HG02938 (cell line): ENCODE results near the gene KCNAB1.
"Not testable (repeated sequence)": the region's sequence is repeated elsewhere in the genome, so short reads cannot be mapped to it uniquely, and the experiment has no call there.

Experiments
- ATAC-seq: cut with Tn5 transposase; IDR thresholded peaks from one replicate; pipeline ENCODE4 v1.9.1; 2021; ENCODE audit warnings: mild to moderate bottlenecking, moderate library complexity; ENCODE audit not compliant: unreplicated experiment

The KCNAB1 gene

GRCh38 chr3:156120528-156121251 is at the start of gene KCNAB1:
TSS of gene KCNAB1 (plus strand) at chr3:156120578.
- ATAC-seq, result no peak

- no peak for ATAC-seq
Measured at GRCh38 chr3:156071031-156071430, 49.3 kb upstream of the KCNAB1 start.

DNA sequence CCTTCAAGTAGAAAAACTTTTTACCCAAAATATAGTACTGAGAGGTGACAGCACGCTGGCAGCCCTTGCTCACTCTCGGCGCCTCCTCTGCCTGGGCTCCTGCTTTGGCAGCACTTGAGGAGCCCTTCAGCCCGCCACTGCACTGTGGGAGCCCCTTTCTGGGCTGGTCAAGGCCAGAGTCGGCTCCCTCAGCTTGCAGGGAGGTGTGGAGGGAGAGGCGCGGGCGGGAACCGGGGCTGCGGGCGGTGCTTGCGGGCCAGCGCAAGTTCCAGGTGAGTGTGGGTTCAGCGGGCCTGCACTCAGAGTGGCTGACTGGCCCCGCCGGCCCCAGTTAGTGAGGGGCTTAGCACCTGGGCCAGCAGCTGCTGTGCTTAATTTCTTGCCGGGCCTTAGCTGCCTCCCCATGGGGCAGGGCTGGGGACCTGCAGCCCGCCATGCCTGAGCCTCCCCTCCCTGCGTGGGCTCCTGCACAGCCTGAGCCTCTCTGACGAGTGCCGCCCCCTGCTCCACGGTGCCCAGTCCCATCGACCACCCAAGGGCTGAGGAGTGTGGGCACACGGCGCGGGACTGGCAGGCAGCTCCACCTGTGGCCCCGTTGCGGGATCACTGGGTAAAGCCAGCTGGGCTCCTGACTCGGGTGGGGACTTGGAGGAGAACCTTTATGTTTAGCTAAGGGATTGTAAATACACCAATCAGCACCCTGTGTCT is 47.3 kb upstream of the KCNAB1 start:
- not testable (repeated sequence) for ATAC-seq

- no peak for ATAC-seq
Measured at GRCh38 chr3:156090126-156090525, 30.3 kb upstream of the KCNAB1 start.

DNA sequence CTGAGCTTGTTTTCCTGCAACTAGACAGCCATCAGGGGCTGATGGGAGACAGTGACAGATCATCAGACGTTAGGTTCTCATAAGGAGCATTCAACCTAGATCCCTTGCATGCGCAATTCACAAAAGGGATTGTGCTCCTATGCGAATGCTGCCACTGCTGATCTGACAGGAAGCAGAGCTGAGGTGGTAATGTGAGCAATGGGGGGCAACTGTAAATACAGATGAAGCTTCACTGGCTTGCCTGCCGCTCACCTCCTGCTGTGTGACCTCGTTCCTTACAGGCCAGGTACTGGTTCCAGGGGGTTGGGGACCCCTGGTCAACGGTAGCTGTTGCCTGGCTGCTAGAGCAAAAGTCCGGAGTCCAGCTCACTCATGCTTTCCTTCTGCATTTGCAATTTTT is 26.4 kb upstream of the KCNAB1 start:
- ATAC-seq, result no peak

DNA sequence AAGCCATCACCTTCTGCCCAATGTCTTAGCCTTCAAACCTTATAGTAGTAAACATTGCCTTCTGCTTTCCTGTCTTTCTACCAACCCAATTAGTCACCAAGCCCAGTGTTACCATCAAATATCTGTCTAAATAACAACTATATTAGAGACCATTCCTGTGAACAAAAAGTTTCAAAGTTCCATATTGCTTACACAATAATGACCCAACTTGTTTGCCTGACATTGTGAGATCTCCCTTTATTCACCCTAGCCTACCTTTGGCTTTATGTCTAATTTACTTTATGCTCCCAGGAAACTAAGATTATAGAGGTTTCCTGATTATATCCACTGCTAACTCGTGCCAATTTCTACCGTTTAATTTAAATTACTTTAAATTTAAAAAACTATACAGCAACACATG is 26.0 kb upstream of the KCNAB1 start:
- no peak for ATAC-seq

GRCh38 chr3:156095652-156096051 is 24.7 kb upstream of the KCNAB1 start:
- ATAC-seq, result not testable (repeated sequence)

DNA sequence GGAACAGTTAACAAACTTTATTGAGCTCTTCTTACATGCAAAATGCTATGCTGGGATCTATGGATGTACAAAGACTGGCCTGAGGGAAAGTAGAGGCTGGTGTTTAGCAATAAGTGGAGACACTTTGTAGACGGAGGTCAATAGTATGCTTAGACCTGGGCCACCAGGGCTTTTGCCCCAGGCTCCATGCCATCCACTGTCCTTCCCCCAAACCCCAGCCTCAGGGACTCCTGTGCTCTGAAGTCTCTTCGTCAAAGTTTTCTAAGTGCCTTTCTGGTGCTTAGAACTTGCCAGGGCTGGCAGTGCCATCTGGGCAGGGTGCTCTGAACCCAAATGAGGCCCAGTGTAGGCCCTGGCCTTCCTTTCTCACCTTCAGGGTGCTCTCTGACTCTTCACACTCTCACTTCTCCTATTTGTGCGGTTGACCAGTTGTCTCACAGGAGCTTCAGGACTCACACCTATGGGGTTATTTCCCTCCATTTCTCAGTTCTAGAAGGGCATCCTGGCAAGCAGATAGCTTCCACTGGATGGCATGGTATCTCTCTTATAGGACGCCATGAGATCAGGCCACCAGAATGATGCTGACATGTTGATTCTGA is 21.8 kb upstream of the KCNAB1 start:
- ATAC-seq, result peak; percentile 81

- not testable (repeated sequence) for ATAC-seq
Measured at GRCh38 chr3:156099348-156099747, 21.0 kb upstream of the KCNAB1 start.

DNA sequence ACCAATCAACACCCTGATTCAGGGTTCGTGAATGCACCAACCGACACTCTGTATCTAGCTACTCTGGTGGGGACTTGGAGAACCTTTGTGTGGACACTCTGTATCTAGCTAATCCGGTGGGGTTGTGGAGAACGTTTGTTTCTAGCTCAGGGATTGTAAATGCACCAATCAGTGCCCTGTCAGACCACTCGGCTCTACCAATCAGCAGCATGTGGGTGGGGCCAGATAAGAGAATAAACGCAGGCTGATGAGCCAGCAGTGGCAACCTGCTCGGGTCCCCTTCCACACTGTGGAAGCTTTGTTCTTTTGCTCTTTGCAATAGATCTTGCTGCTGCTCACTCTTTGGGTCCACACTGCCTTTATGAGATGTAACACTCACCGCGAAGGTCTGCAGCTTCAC is 20.4 kb upstream of the KCNAB1 start:
- not testable (repeated sequence) for ATAC-seq

GRCh38 chr3:156102267-156102931 is 18.0 kb upstream of the KCNAB1 start:
- no peak for ATAC-seq

GRCh38 chr3:156106721-156107373 is 13.5 kb upstream of the KCNAB1 start:
- no peak for ATAC-seq

DNA sequence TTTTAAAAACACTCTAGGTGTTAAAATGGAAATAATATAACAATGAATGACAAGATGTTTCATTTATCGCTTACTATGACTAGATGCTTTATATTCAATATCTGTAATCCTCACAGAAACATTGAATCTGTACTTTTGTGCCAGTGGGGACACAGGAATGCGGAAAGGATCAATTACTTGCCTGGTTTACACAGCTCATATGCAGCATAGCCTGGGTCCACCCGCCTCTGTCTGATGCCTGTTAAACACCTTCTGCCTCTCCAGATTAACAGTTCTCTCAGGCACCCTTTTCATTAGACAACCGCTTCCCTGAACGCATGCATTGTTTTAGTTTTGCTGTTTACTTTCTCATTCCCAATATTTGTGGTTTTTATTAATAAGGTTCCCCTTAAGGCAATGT is 12.9 kb upstream of the KCNAB1 start:
- no peak for ATAC-seq

DNA sequence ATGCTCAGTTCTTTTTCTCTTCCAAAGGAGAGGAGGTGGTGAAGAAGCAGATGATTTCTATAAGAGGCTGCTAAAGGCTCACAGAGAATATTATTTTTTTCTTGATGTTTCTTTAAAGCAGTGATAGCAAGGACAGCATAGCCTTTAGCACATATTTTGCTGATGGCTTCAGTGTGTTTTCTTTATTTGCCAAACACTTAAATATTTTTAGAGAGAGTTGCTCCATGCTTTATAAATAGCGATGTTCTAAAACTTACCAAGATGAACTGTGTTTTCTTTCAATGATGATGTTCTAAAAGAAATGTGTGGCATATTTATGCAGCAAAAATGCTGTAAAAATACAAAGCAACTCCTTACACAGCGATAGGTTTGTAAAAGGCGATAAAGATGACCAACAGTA is 11.8 kb upstream of the KCNAB1 start:
- ATAC-seq, result no peak

DNA sequence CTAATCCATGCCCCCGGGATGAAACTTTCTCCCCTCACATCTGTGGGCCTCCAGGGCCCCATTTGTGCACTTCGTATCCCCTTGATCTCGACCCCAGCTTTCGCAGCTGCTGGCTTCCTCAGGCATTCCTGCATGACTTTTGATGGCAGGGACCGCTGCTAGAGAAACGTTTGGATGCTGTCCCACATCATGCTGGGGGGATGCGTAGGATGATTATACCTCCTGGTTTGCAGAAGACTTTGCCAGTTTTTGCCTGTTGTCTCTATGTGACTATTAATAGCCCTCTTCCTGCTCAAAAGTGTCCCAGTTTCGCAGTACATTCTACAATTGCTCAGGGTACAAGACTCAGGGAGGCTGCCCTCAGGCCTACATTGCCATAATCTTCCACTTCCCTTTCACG is 10.4 kb upstream of the KCNAB1 start:
- ATAC-seq, result no peak

- ATAC-seq, result no peak
Measured at GRCh38 chr3:156126467-156126866, 6.1 kb downstream of the KCNAB1 start.

- ATAC-seq, result no peak
Measured at GRCh38 chr3:156131241-156131640, 10.9 kb downstream of the KCNAB1 start.

DNA sequence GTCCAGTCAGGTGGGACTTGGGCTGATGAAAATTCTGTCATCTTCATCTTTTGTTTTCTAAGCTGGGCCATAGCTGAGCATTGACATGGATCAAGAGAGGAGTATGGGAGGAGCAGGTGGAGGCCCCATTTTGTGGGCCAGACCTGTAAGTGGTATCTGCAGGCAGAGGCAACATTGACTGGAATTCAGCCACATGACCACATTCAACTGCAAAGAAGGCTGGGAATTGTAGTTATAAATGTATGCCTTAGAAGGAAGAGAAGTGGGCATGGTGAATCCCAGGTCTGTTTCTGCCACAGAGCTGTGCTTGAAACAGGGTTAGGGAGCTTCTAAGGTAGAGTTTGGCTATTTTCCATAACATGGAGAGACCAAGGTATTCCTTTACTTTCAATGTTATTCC is 11.4 kb downstream of the KCNAB1 start:
- ATAC-seq, result no peak

- no peak for ATAC-seq
Measured at GRCh38 chr3:156132313-156132712, 11.9 kb downstream of the KCNAB1 start.

- ATAC-seq, result no peak
Measured at GRCh38 chr3:156133076-156133475, 12.7 kb downstream of the KCNAB1 start.
